ENCODE data around the gene POU2F1. TPM values are rescaled to one million over a fixed set of nuclear protein-coding genes. Genes with fewer than 3 reads are reported as not detected.
A peak's percentile ranks its signal among the peaks of the same experiment; 100 is the strongest.

POU2F1 gene
- total and polyA plus RNA-seq, 12 donors: 1.3 to 13.9 (median 10.1) TPM

DNA sequence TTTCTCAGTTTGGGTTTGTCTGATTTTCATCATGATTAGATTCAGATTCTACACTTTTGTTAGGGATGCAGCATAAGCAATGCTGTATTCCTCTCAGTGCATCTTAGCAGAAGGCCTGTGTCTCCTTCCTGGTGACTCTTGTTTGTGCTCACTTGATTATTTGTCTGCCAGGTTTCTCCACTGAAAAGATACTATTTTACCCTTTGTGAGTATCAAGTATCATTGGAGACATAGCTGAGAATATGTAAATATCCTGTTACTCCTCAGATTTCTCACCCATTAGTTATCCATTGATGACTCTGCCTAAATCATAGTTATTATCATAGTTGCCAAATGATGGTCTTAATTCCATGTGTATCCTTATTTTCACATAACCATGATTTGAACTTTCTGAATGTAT is 148.5 kb downstream of the POU2F1 start:
- ATAC-seq: no peak
- DNase-seq: no peak
- H3K36me3 ChIP-seq: peaks cover 0 to 41% (median 0%) of the 10 kb centered on the region in 9 donors

DNA sequence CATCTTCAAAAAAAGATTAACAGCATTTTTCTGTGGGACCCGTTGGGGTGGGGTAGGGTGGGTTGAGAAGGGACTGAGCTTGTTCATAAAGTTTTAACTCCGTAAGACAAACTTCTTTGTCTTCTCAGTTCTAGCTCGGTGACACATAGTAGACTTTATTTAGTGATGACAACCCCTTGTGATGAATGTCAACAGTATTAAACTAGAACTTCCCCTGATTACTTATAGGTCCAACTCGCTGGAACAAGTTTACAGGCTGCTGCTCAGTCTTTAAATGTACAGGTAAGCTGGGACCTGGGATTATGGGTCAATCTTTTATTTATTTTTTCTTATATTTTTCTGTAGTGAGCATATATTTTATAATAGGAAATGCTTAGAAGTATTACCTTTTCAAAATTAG is 149.2 kb downstream of the POU2F1 start:
- Histone ChIP-seq H3K4me1 (peaks cover 0 to 9% (median 5%) of the 10 kb centered on the region in 9 donors), H3K27ac (no peak overlapping the region), H3K36me3 (peaks cover 0 to 48% (median 0%) of the 10 kb centered on the region in 9 donors), H3K27me3 (no peaks in the 10 kb centered on the region), H3K9me3 (no peaks in the 10 kb centered on the region), H3K4me3 (no peak overlapping the region)
- 62 to 74% methylated on average over 4 of the region's 4 CpGs for WGBS, 2 donors
- intact Hi-C loops (cut with DNase I): no loop called here
- DNase-seq (no peak), ATAC-seq (no peak)
- TF ChIP-seq, protein P1, sequence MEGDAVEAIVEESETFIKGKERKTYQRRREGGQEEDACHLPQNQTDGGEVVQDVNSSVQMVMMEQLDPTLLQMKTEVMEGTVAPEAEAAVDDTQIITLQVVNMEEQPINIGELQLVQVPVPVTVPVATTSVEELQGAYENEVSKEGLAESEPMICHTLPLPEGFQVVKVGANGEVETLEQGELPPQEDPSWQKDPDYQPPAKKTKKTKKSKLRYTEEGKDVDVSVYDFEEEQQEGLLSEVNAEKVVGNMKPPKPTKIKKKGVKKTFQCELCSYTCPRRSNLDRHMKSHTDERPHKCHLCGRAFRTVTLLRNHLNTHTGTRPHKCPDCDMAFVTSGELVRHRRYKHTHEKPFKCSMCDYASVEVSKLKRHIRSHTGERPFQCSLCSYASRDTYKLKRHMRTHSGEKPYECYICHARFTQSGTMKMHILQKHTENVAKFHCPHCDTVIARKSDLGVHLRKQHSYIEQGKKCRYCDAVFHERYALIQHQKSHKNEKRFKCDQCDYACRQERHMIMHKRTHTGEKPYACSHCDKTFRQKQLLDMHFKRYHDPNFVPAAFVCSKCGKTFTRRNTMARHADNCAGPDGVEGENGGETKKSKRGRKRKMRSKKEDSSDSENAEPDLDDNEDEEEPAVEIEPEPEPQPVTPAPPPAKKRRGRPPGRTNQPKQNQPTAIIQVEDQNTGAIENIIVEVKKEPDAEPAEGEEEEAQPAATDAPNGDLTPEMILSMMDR (IDR thresholded peaks at IDR 0.05): no peak

More for the DNA sequence above, 148.5 kb downstream of the POU2F1 start:
- Histone ChIP-seq H3K4me3 (no peak overlapping the region), H3K27me3 (no peaks in the 10 kb centered on the region), H3K27ac (no peak overlapping the region), H3K4me1 (peaks cover 0 to 8% (median 4%) of the 10 kb centered on the region in 9 donors), H3K9me3 (no peaks in the 10 kb centered on the region)
- intact Hi-C loops (cut with DNase I): no loop called here
- TF ChIP-seq, protein P1 (IDR thresholded peaks at IDR 0.05): no peak

DNA sequence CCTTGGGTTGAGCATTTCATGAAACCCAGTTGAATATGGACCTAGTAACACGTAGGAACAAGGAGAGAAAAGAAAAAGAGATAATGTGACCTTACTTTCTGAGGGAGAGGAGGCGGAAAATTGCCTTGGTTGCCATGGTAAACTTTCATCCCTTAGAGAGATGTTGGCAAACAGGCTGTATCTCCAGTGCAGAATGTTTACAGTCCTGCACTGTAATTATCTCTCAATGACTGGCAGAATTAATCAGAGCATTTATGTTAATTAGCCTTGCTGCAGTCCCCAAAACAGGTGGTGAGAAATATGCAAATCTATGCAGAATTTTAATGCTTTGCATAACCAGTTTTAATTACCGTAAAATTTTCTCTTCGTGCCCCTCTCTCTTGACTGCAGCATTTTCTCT is 150.3 kb downstream of the POU2F1 start:
- DNase-seq (no peak), ATAC-seq (no peak)
- 90 to 92% methylated on average over 4 of the region's 4 CpGs for WGBS, 2 donors
- Histone ChIP-seq H3K4me3 (no peak overlapping the region), H3K36me3 (peaks cover 0 to 44% (median 0%) of the 10 kb centered on the region in 9 donors), H3K4me1 (peaks cover 0 to 14% (median 6%) of the 10 kb centered on the region in 9 donors), H3K27ac (no peak overlapping the region), H3K27me3 (no peaks in the 10 kb centered on the region), H3K9me3 (no peaks in the 10 kb centered on the region)
- intact Hi-C loops (cut with DNase I): no loop called here
- TF ChIP-seq, protein P1 (IDR thresholded peaks at IDR 0.05): no peak

DNA sequence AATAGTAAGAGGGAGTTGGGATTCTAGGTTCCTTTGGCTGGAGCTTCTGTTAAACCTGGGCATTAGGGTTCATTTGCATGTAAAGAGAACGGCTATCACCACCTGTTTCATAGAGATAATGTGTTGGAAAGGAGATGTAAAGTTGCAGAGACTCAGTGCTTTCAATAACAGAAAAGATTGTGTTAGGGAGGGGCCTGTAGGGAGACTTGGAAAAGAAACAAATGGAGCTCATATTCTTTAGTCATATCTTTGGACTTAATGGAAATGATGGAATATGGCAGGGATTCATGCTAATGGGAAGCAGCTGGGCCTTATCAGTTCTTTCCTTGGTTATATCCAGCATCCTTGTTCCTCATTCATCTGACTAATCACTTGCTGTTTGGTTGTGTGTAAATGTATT is 152.7 kb downstream of the POU2F1 start:
- H3K27ac ChIP-seq: no peak overlapping the region
- peaks cover 0 to 17% (median 6%) of the 10 kb centered on the region in 9 donors for H3K4me1 ChIP-seq
- no peaks in the 10 kb centered on the region for H3K27me3 ChIP-seq
- intact Hi-C loops (cut with DNase I): no loop called here
- H3K36me3 ChIP-seq: peaks cover 0 to 52% (median 5%) of the 10 kb centered on the region in 9 donors
- WGBS, 2 donors: 56 to 63% methylated on average over 1 of the region's 1 CpG
- H3K4me3 ChIP-seq: no peak overlapping the region
- DNase-seq (peak in 1 of 2 donors; percentile 9), ATAC-seq (peak in 7 of 8 donors; percentile 47 to 81 (median 69))
- TF ChIP-seq, protein P1 (IDR thresholded peaks at IDR 0.05): no peak
- H3K9me3 ChIP-seq: no peaks in the 10 kb centered on the region
